Measurements from ENCODE around the gene NDUFA5. TPM values are rescaled to one million over a fixed set of nuclear protein-coding genes. Genes with fewer than 3 reads are reported as not detected.

NDUFA5 gene
- total and polyA plus RNA-seq, 2 donors (not counting 1 experiment from before 2014, with no cell fraction given), result 35.8 to 45.4 TPM

GRCh38 chr7:123583821-123584220 is 26.2 kb upstream of the NDUFA5 start:
- Histone ChIP-seq H3K27me3 (ENCODE audit: control insufficient read depth, insufficient read depth, low read length) (no peaks in the 10 kb centered on the region), H3K9me3 (ENCODE audit: control insufficient read depth, insufficient read depth, low read depth, low read length) (no peaks in the 10 kb centered on the region), H4K20me1 (ENCODE audit: control insufficient read depth, extremely low read depth, insufficient read depth, low read length) (no peaks in the 10 kb centered on the region), H3K27ac (ENCODE audit: insufficient read depth, low read length) (no peak overlapping the region), H3K36me3 (ENCODE audit: control insufficient read depth, insufficient read depth, low read length) (no peaks in the 10 kb centered on the region), H3K4me3 (replicated peaks in 1 of 4; ENCODE audit: control extremely low read depth in 1 of 4, insufficient read depth in 1 of 4, low read depth in 3 of 4, low read length in 4 of 4) (no peak overlapping the region), H3K9ac (ENCODE audit: insufficient read depth, low read length) (no peak overlapping the region), H2AFZ (ENCODE audit: low read length) (no peak overlapping the region), H3K4me2 (ENCODE audit: extremely low read depth, insufficient read depth, low read length) (no peak overlapping the region), H3K79me2 (ENCODE audit: control insufficient read depth, insufficient read depth, low read length) (no peaks in the 10 kb centered on the region), H3K4me1 (ENCODE audit: control insufficient read depth, extremely low read depth, insufficient read depth, low read length) (no peaks in the 10 kb centered on the region)
- TF ChIP-seq EZH2 (IDR thresholded peaks at IDR 0.05; ENCODE audit: low read length, missing control alignments) (no peak), CTCF (conservative IDR thresholded peaks at IDR 0.05 in 1 of 2, IDR thresholded peaks at IDR 0.05 in 1 of 2; ENCODE audit: low read depth in 1 of 2, low read length in 2 of 2) (no peak)
- no peak for DNase-seq (ENCODE audit: low read depth in 2 of 2)

GRCh38 chr7:123581162-123581459 is 23.5 kb upstream of the NDUFA5 start:
- Histone ChIP-seq H3K4me2 (ENCODE audit: extremely low read depth, insufficient read depth, low read length) (no peak overlapping the region), H2AFZ (ENCODE audit: low read length) (peak overlapping the region; percentile 50), H3K79me2 (ENCODE audit: control insufficient read depth, insufficient read depth, low read length) (no peaks in the 10 kb centered on the region)

GRCh38 chr7:123580406-123581161 is 23.0 kb upstream of the NDUFA5 start:
- H4K20me1 ChIP-seq (ENCODE audit: control insufficient read depth, extremely low read depth, insufficient read depth, low read length), result no peaks in the 10 kb centered on the region
- no peaks in the 10 kb centered on the region for H3K9me3 ChIP-seq (ENCODE audit: control insufficient read depth, insufficient read depth, low read depth, low read length)
- peak; percentile 42 to 62 for DNase-seq (ENCODE audit: low read depth in 2 of 2)
- H3K4me2 ChIP-seq (ENCODE audit: extremely low read depth, insufficient read depth, low read length), result no peak overlapping the region
- H3K9ac ChIP-seq (ENCODE audit: insufficient read depth, low read length), result no peak overlapping the region
- no peaks in the 10 kb centered on the region for H3K4me1 ChIP-seq (ENCODE audit: control insufficient read depth, extremely low read depth, insufficient read depth, low read length)
- no peak overlapping the region for H3K27ac ChIP-seq (ENCODE audit: insufficient read depth, low read length)
- peak; percentile 89 to 94 for TF ChIP-seq CTCF (conservative IDR thresholded peaks at IDR 0.05 in 1 of 2, IDR thresholded peaks at IDR 0.05 in 1 of 2; ENCODE audit: low read depth in 1 of 2, low read length in 2 of 2)
- no peak for TF ChIP-seq EZH2 (IDR thresholded peaks at IDR 0.05; ENCODE audit: low read length, missing control alignments)
- no peaks in the 10 kb centered on the region for H3K79me2 ChIP-seq (ENCODE audit: control insufficient read depth, insufficient read depth, low read length)
- no peaks in the 10 kb centered on the region for H3K36me3 ChIP-seq (ENCODE audit: control insufficient read depth, insufficient read depth, low read length)
- no peak overlapping the region for H3K4me3 ChIP-seq (replicated peaks in 1 of 4; ENCODE audit: control extremely low read depth in 1 of 4, insufficient read depth in 1 of 4, low read depth in 3 of 4, low read length in 4 of 4)
- H2AFZ ChIP-seq (ENCODE audit: low read length), result peak overlapping the region; percentile 50
- H3K27me3 ChIP-seq (ENCODE audit: control insufficient read depth, insufficient read depth, low read length), result no peaks in the 10 kb centered on the region

More at GRCh38 chr7:123581162-123581459, 23.5 kb upstream of the NDUFA5 start:
- Histone ChIP-seq H3K9me3 (ENCODE audit: control insufficient read depth, insufficient read depth, low read depth, low read length) (no peaks in the 10 kb centered on the region), H3K27ac (ENCODE audit: insufficient read depth, low read length) (no peak overlapping the region), H3K36me3 (ENCODE audit: control insufficient read depth, insufficient read depth, low read length) (no peaks in the 10 kb centered on the region), H3K4me3 (replicated peaks in 1 of 4; ENCODE audit: control extremely low read depth in 1 of 4, insufficient read depth in 1 of 4, low read depth in 3 of 4, low read length in 4 of 4) (no peak overlapping the region), H3K27me3 (ENCODE audit: control insufficient read depth, insufficient read depth, low read length) (no peaks in the 10 kb centered on the region), H3K9ac (ENCODE audit: insufficient read depth, low read length) (no peak overlapping the region), H4K20me1 (ENCODE audit: control insufficient read depth, extremely low read depth, insufficient read depth, low read length) (no peaks in the 10 kb centered on the region), H3K4me1 (ENCODE audit: control insufficient read depth, extremely low read depth, insufficient read depth, low read length) (no peaks in the 10 kb centered on the region)
- TF ChIP-seq EZH2 (IDR thresholded peaks at IDR 0.05; ENCODE audit: low read length, missing control alignments) (no peak), CTCF (conservative IDR thresholded peaks at IDR 0.05 in 1 of 2, IDR thresholded peaks at IDR 0.05 in 1 of 2; ENCODE audit: low read depth in 1 of 2, low read length in 2 of 2) (no peak)
- no peak for DNase-seq (ENCODE audit: low read depth in 2 of 2)

Data from fibroblast of lung (primary cell).